ENCODE results near the gene PDZD7. TPM values are rescaled to one million over a fixed set of nuclear protein-coding genes. Genes with fewer than 3 reads are reported as not detected.

The PDZD7 gene
- 1 to 10 TPM; 1.1 to 1.9 (median 1.2) TPM for total RNA-seq (2021; fragmentation: NEBNext Ultra II Directional; extraction: Animal tissue kit (Norgen Biotek cat#: 25700))
- long read RNA-seq, partial matches to known transcripts: 0 of 2 reads
- long read RNA-seq, other reads (novel, unspliced or antisense): 0 of 2 reads

GRCh38 chr10:101031128-101031795 is at the start of gene PDZD7, which contains the start of gene SFXN3:
Gene PDZD7, minus strand, starts transcription at chr10:101031129. Its CDS starts 910 bp downstream, at chr10:101030219.
Gene SFXN3, plus strand, starts transcription at chr10:101031234. Its CDS starts 3,461 bp downstream, at chr10:101034695.
- Mint-ChIP-seq H3K27me3 (ENCODE audit: insufficient read depth) (peaks cover 10% of the 10 kb centered on the region), H3K27ac (peak within 1 kb of the TSS; percentile 99), H3K4me3 (peak within 1 kb of the TSS; percentile 97), H3K36me3 (ENCODE audit: low read depth) (peaks cover 13% of the 10 kb centered on the region; the same call in 1 of the 2 replicates), H3K9me3 (no peaks in the 10 kb centered on the region), H3K4me1 (ENCODE audit: low read depth) (peaks cover 34% of the 10 kb centered on the region)
- TF ChIP-seq, protein P1, sequence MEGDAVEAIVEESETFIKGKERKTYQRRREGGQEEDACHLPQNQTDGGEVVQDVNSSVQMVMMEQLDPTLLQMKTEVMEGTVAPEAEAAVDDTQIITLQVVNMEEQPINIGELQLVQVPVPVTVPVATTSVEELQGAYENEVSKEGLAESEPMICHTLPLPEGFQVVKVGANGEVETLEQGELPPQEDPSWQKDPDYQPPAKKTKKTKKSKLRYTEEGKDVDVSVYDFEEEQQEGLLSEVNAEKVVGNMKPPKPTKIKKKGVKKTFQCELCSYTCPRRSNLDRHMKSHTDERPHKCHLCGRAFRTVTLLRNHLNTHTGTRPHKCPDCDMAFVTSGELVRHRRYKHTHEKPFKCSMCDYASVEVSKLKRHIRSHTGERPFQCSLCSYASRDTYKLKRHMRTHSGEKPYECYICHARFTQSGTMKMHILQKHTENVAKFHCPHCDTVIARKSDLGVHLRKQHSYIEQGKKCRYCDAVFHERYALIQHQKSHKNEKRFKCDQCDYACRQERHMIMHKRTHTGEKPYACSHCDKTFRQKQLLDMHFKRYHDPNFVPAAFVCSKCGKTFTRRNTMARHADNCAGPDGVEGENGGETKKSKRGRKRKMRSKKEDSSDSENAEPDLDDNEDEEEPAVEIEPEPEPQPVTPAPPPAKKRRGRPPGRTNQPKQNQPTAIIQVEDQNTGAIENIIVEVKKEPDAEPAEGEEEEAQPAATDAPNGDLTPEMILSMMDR (IDR thresholded peaks at IDR 0.05): no peak
- DNase-seq: peak; percentile 94

DNA sequence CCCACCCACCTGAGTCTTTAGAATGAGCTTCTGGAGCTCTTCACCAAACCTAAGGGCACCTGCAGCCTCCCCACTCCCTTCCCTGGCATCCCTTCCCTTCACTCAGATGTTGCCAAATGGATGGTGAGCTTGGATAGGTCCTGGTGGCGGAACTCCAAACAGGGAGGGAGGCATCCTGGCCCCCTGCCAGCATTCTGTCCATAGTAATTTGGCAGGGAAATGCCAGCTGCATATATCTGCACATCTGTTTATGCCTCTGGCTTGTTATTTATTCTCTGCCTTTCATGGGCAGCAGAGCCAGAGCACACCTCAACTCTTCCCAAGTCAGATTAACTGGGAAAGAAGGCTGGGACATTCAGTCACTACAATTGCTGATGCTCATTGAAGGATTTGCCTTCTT is 48.9 kb upstream of the PDZD7 start:
- Mint-ChIP-seq H3K9me3 (no peaks in the 10 kb centered on the region), H3K36me3 (ENCODE audit: low read depth) (no peaks in the 10 kb centered on the region), H3K27ac (no peak overlapping the region), H3K27me3 (ENCODE audit: insufficient read depth) (peaks cover 35% of the 10 kb centered on the region), H3K4me1 (ENCODE audit: low read depth) (no peaks in the 10 kb centered on the region), H3K4me3 (no peak overlapping the region)
- TF ChIP-seq, protein P1 (IDR thresholded peaks at IDR 0.05): no peak
- DNase-seq: no peak

GRCh38 chr10:101076630-101077029 is 45.7 kb upstream of the PDZD7 start:
- Mint-ChIP-seq H3K4me1 (ENCODE audit: low read depth) (peaks cover 7% of the 10 kb centered on the region), H3K4me3 (no peak overlapping the region), H3K27ac (no peak overlapping the region), H3K27me3 (ENCODE audit: insufficient read depth) (peaks cover 46% of the 10 kb centered on the region), H3K36me3 (ENCODE audit: low read depth) (no peaks in the 10 kb centered on the region), H3K9me3 (no peaks in the 10 kb centered on the region)
- TF ChIP-seq, protein P1 (IDR thresholded peaks at IDR 0.05): no peak
- DNase-seq: no peak

DNA sequence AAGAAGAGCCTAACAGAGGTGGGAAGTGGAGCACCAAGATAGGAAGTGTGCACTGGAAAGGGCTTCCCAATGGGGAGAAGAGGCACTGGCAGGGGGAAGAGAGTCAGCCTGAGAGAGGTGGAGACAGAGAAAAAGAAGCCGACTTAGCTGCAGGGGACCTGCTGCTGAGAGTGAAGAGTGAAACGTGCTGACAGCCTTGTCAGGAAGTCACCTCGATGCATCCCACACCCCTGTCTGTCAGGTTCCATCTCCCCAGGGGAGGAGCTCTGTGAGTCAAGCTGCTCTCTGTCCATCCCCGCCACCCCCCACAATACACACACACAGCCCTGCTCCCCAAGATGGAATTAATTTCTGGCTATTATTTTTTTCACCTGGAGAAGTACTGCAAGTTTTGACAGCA is 44.8 kb upstream of the PDZD7 start:
- no peak for DNase-seq
- H3K9me3 Mint-ChIP-seq: no peaks in the 10 kb centered on the region
- H3K27ac Mint-ChIP-seq: no peak overlapping the region
- H3K4me1 Mint-ChIP-seq (ENCODE audit: low read depth): peaks cover 15% of the 10 kb centered on the region
- TF ChIP-seq, protein P1 (IDR thresholded peaks at IDR 0.05): no peak
- no peak overlapping the region for H3K4me3 Mint-ChIP-seq
- peaks cover 44% of the 10 kb centered on the region for H3K27me3 Mint-ChIP-seq (ENCODE audit: insufficient read depth)
- H3K36me3 Mint-ChIP-seq (ENCODE audit: low read depth): no peaks in the 10 kb centered on the region

GRCh38 chr10:101073631-101074030 is 42.7 kb upstream of the PDZD7 start:
- DNase-seq: no peak
- peaks cover 15% of the 10 kb centered on the region for H3K4me1 Mint-ChIP-seq (ENCODE audit: low read depth)
- no peak overlapping the region for H3K4me3 Mint-ChIP-seq
- H3K36me3 Mint-ChIP-seq (ENCODE audit: low read depth): no peaks in the 10 kb centered on the region
- H3K27me3 Mint-ChIP-seq (ENCODE audit: insufficient read depth): peaks cover 43% of the 10 kb centered on the region
- TF ChIP-seq, protein P1 (IDR thresholded peaks at IDR 0.05): no peak
- no peaks in the 10 kb centered on the region for H3K9me3 Mint-ChIP-seq
- no peak overlapping the region for H3K27ac Mint-ChIP-seq
